Nephron progenitor cell (in vitro differentiated cells): Measurements from ENCODE around the gene RPL11.
"Not testable (repeated sequence)": the region's sequence is repeated elsewhere in the genome, so short reads cannot be mapped to it uniquely, and the experiment has no call there.

ENCODE experiments used
- DNase-seq: peaks from one replicate; pipeline ENCODE4 v3.0.0; 2021
- H3K27ac Mint-ChIP-seq: 2 replicates; pipeline ENCODE4 v1.8.0; 2021; ENCODE audit warnings: mild to moderate bottlenecking, moderate library complexity, mixed read lengths
- H3K27me3 Mint-ChIP-seq: 2 replicates; pipeline ENCODE4 v1.8.0; 2021; ENCODE audit warnings: mild to moderate bottlenecking, low read depth, mixed read lengths; ENCODE audit not compliant: poor library complexity
- H3K36me3 Mint-ChIP-seq: 2 replicates; pipeline ENCODE4 v1.8.0; 2021; ENCODE audit warnings: low read depth, mixed read lengths
- H3K4me1 Mint-ChIP-seq: 2 replicates; pipeline ENCODE4 v1.8.0; 2021; ENCODE audit warnings: mixed read lengths
- H3K4me3 Mint-ChIP-seq: 2 replicates; pipeline ENCODE4 v1.8.0; 2021; ENCODE audit warnings: mild to moderate bottlenecking, moderate library complexity, mixed read lengths
- H3K9me3 Mint-ChIP-seq: 2 replicates; pipeline ENCODE4 v1.8.0; 2021; ENCODE audit warnings: mild to moderate bottlenecking, moderate library complexity, mixed read lengths
- CTCF ChIP-seq: fragments of 200-600 bp; sonication (generic); IDR thresholded peaks from 2 replicates; pipeline ENCODE4 v1.5.0; 2021; ENCODE audit warnings: antibody characterized with exemption

RPL11 gene

GRCh38 chr1:23673086-23673813 is 18.4 kb upstream of the RPL11 start:
- DNase-seq = peak; percentile 82
- Mint-ChIP-seq H3K4me3 (no peak overlapping the region), H3K27me3 (peaks cover 55% of the 10 kb centered on the region)

GRCh38 chr1:23679815-23680214 is 11.8 kb upstream of the RPL11 start:
- no peak for TF ChIP-seq CTCF
- H3K4me1 Mint-ChIP-seq = no peaks in the 10 kb centered on the region
- no peak overlapping the region for H3K4me3 Mint-ChIP-seq
- peaks cover 74% of the 10 kb centered on the region for H3K27me3 Mint-ChIP-seq
- DNase-seq = no peak
- no peaks in the 10 kb centered on the region for H3K36me3 Mint-ChIP-seq
- no peak overlapping the region for H3K27ac Mint-ChIP-seq
- H3K9me3 Mint-ChIP-seq = no peaks in the 10 kb centered on the region

More at GRCh38 chr1:23673086-23673813, 18.4 kb upstream of the RPL11 start:
- no peaks in the 10 kb centered on the region for H3K4me1 Mint-ChIP-seq
- TF ChIP-seq CTCF = no peak
- no peaks in the 10 kb centered on the region for H3K36me3 Mint-ChIP-seq
- H3K27ac Mint-ChIP-seq = no peak overlapping the region
- no peaks in the 10 kb centered on the region for H3K9me3 Mint-ChIP-seq

- Mint-ChIP-seq H3K36me3 (no peaks in the 10 kb centered on the region), H3K27ac (no peak overlapping the region), H3K27me3 (peaks cover 79% of the 10 kb centered on the region), H3K4me3 (no peak overlapping the region), H3K9me3 (peaks cover 18% of the 10 kb centered on the region), H3K4me1 (no peaks in the 10 kb centered on the region)
- no peak for TF ChIP-seq CTCF
- DNase-seq = no peak
These were observed 8.7 kb upstream of the RPL11 start for GRCh38 chr1:23682946-23683345.

GRCh38 chr1:23684415-23684814 is 7.2 kb upstream of the RPL11 start:
- H3K36me3 Mint-ChIP-seq = no peaks in the 10 kb centered on the region
- H3K4me3 Mint-ChIP-seq = no peak overlapping the region
- peaks cover 64% of the 10 kb centered on the region for H3K27me3 Mint-ChIP-seq
- no peak overlapping the region for H3K27ac Mint-ChIP-seq
- TF ChIP-seq CTCF = no peak
- no peaks in the 10 kb centered on the region for H3K4me1 Mint-ChIP-seq
- H3K9me3 Mint-ChIP-seq = peaks cover 21% of the 10 kb centered on the region
- DNase-seq = no peak

- not testable (repeated sequence) for H3K27ac Mint-ChIP-seq, H3K4me1 Mint-ChIP-seq, H3K36me3 Mint-ChIP-seq, H3K4me3 Mint-ChIP-seq, DNase-seq
- Mint-ChIP-seq H3K9me3 (peaks cover 25% of the 10 kb centered on the region), H3K27me3 (peaks cover 57% of the 10 kb centered on the region)
These were observed 6.4 kb upstream of the RPL11 start for GRCh38 chr1:23685197-23685596.

- Mint-ChIP-seq H3K27me3 (peaks cover 32% of the 10 kb centered on the region), H3K9me3 (peaks cover 25% of the 10 kb centered on the region)
- H3K4me3 Mint-ChIP-seq, H3K27ac Mint-ChIP-seq, H3K4me1 Mint-ChIP-seq, DNase-seq, H3K36me3 Mint-ChIP-seq: not testable (repeated sequence)
These were observed 3.9 kb upstream of the RPL11 start for GRCh38 chr1:23687680-23688079.

GRCh38 chr1:23688281-23688680 is 3.3 kb upstream of the RPL11 start:
- not testable (repeated sequence) for H3K27ac Mint-ChIP-seq, H3K4me3 Mint-ChIP-seq
- peaks cover 26% of the 10 kb centered on the region for H3K27me3 Mint-ChIP-seq
- H3K36me3 Mint-ChIP-seq = peaks cover 11% of the 10 kb centered on the region
- peak; percentile 10 for DNase-seq
- H3K4me1 Mint-ChIP-seq = peaks cover 12% of the 10 kb centered on the region
- H3K9me3 Mint-ChIP-seq = peaks cover 25% of the 10 kb centered on the region
